Activated CD4-positive, CD25-positive, alpha-beta regulatory T cell treated with anti-CD3 and anti-CD28 coated beads, Interleukin-2, amount 50 U/mL, for 72 hours (primary cell): ENCODE results near the gene INHBA.

ENCODE experiments used
- DNase-seq: peaks from one replicate; pipeline ENCODE4 v3.0.0; 2021

Gene INHBA

GRCh38 chr7:41710838-41711237 is 7.9 kb upstream of the INHBA start:
- no peak for DNase-seq

GRCh38 chr7:41709621-41710020 is 6.7 kb upstream of the INHBA start:
- no peak for DNase-seq

- no peak for DNase-seq
Observed at GRCh38 chr7:41708581-41709358, 5.9 kb upstream of the INHBA start.

- no peak for DNase-seq
Observed at GRCh38 chr7:41706228-41706930, 3.5 kb upstream of the INHBA start.

- peak; percentile 45 for DNase-seq
Observed at GRCh38 chr7:41705109-41705901, 2.4 kb upstream of the INHBA start.

- DNase-seq, result no peak
Observed at GRCh38 chr7:41701068-41701941, 1.6 kb downstream of the INHBA start.

GRCh38 chr7:41700044-41700471 is 2.8 kb downstream of the INHBA start:
- DNase-seq, result no peak

GRCh38 chr7:41699516-41699915 is 3.4 kb downstream of the INHBA start:
- no peak for DNase-seq

- no peak for DNase-seq
Observed at GRCh38 chr7:41698726-41699125, 4.2 kb downstream of the INHBA start.

GRCh38 chr7:41698114-41698513 is 4.8 kb downstream of the INHBA start:
- DNase-seq, result no peak

GRCh38 chr7:41696323-41696916 is 6.5 kb downstream of the INHBA start:
- no peak for DNase-seq

- no peak for DNase-seq
Observed at GRCh38 chr7:41695661-41696322, 7.1 kb downstream of the INHBA start.

- no peak for DNase-seq
Observed at GRCh38 chr7:41694495-41694894, 8.4 kb downstream of the INHBA start.

GRCh38 chr7:41693150-41693997 is 9.5 kb downstream of the INHBA start:
- no peak for DNase-seq

- DNase-seq, result no peak
Observed at GRCh38 chr7:41692251-41692650, 10.6 kb downstream of the INHBA start.

GRCh38 chr7:41691286-41692190 is 11.4 kb downstream of the INHBA start:
- no peak for DNase-seq

- no peak for DNase-seq
Observed at GRCh38 chr7:41689815-41690214, 13.1 kb downstream of the INHBA start.

GRCh38 chr7:41688906-41689305 is 14.0 kb downstream of the INHBA start:
- no peak for DNase-seq

- DNase-seq, result no peak
Observed at GRCh38 chr7:41688012-41688625, 14.8 kb downstream of the INHBA start.
